ENCODE results near the gene CP. TPM values are rescaled to one million over a fixed set of nuclear protein-coding genes. Genes with fewer than 3 reads are reported as not detected.

CP gene
- polyA plus RNA-seq, 1 donor, result 0.57 TPM

- Histone ChIP-seq H3K4me1 (ENCODE audit: control insufficient read depth, insufficient read depth, low read length) (peaks cover 3% of the 10 kb centered on the region), H3K27me3 (ENCODE audit: control insufficient read depth, insufficient read depth, low read length) (no peaks in the 10 kb centered on the region)
- no CpG with 5 or more reads among the region's 3 CpGs for WGBS (ENCODE audit: insufficient coverage, low lambda C conversion rate)
Measured at GRCh38 chr3:149186721-149187120, 34.9 kb downstream of the CP start.

GRCh38 chr3:149186219-149186618, 35.4 kb downstream of the CP start:
- Histone ChIP-seq H3K4me1 (ENCODE audit: control insufficient read depth, insufficient read depth, low read length) (peaks cover 3% of the 10 kb centered on the region), H3K27me3 (ENCODE audit: control insufficient read depth, insufficient read depth, low read length) (no peaks in the 10 kb centered on the region), H3K9me3 (ENCODE audit: control insufficient read depth, low read depth, low read length) (no peaks in the 10 kb centered on the region), H3K27ac (ENCODE audit: low read length) (no peak overlapping the region), H3K36me3 (ENCODE audit: control insufficient read depth, insufficient read depth, low read length) (no peaks in the 10 kb centered on the region), H3K4me3 (ENCODE audit: low read length) (no peak overlapping the region)
- DNase-seq, result no peak
- WGBS (ENCODE audit: insufficient coverage, low lambda C conversion rate), result no CpG with 5 or more reads among the region's 2 CpGs

More at GRCh38 chr3:149186721-149187120, 34.9 kb downstream of the CP start:
- Histone ChIP-seq H3K9me3 (ENCODE audit: control insufficient read depth, low read depth, low read length) (no peaks in the 10 kb centered on the region), H3K27ac (ENCODE audit: low read length) (no peak overlapping the region), H3K4me3 (ENCODE audit: low read length) (no peak overlapping the region), H3K36me3 (ENCODE audit: control insufficient read depth, insufficient read depth, low read length) (no peaks in the 10 kb centered on the region)
- DNase-seq, result no peak

- Histone ChIP-seq H3K36me3 (ENCODE audit: control insufficient read depth, insufficient read depth, low read length) (peaks cover 2% of the 10 kb centered on the region), H3K27ac (ENCODE audit: low read length) (no peak overlapping the region), H3K4me1 (ENCODE audit: control insufficient read depth, insufficient read depth, low read length) (peaks cover 3% of the 10 kb centered on the region), H3K4me3 (ENCODE audit: low read length) (no peak overlapping the region), H3K9me3 (ENCODE audit: control insufficient read depth, low read depth, low read length) (no peaks in the 10 kb centered on the region), H3K27me3 (ENCODE audit: control insufficient read depth, insufficient read depth, low read length) (no peaks in the 10 kb centered on the region)
- no peak for DNase-seq
- WGBS (ENCODE audit: insufficient coverage, low lambda C conversion rate), result no CpG with 5 or more reads among the region's 2 CpGs
Measured at GRCh38 chr3:149181182-149181581, 40.4 kb downstream of the CP start.

- DNase-seq, result peak; percentile 11 to 27
- Histone ChIP-seq H3K27me3 (ENCODE audit: control insufficient read depth, insufficient read depth, low read length) (no peaks in the 10 kb centered on the region), H3K9me3 (ENCODE audit: control insufficient read depth, low read depth, low read length) (no peaks in the 10 kb centered on the region), H3K4me3 (ENCODE audit: low read length) (no peak overlapping the region), H3K27ac (ENCODE audit: low read length) (no peak overlapping the region), H3K4me1 (ENCODE audit: control insufficient read depth, insufficient read depth, low read length) (peaks cover 3% of the 10 kb centered on the region), H3K36me3 (ENCODE audit: control insufficient read depth, insufficient read depth, low read length) (peaks cover 2% of the 10 kb centered on the region)
- WGBS (ENCODE audit: insufficient coverage, low lambda C conversion rate), result 94% methylated on average over 3 of the region's 7 CpGs
Measured at GRCh38 chr3:149180057-149180573, 41.5 kb downstream of the CP start.

GRCh38 chr3:149179220-149179619, 42.4 kb downstream of the CP start:
- DNase-seq, result no peak
- no CpG with 5 or more reads among the region's 1 CpG for WGBS (ENCODE audit: insufficient coverage, low lambda C conversion rate)
- Histone ChIP-seq H3K27me3 (ENCODE audit: control insufficient read depth, insufficient read depth, low read length) (no peaks in the 10 kb centered on the region), H3K4me1 (ENCODE audit: control insufficient read depth, insufficient read depth, low read length) (peaks cover 3% of the 10 kb centered on the region), H3K27ac (ENCODE audit: low read length) (no peak overlapping the region), H3K4me3 (ENCODE audit: low read length) (no peak overlapping the region), H3K9me3 (ENCODE audit: control insufficient read depth, low read depth, low read length) (no peaks in the 10 kb centered on the region), H3K36me3 (ENCODE audit: control insufficient read depth, insufficient read depth, low read length) (peaks cover 3% of the 10 kb centered on the region)

- Histone ChIP-seq H3K36me3 (ENCODE audit: control insufficient read depth, insufficient read depth, low read length) (peaks cover 10% of the 10 kb centered on the region), H3K27ac (ENCODE audit: low read length) (no peak overlapping the region), H3K9me3 (ENCODE audit: control insufficient read depth, low read depth, low read length) (no peaks in the 10 kb centered on the region), H3K27me3 (ENCODE audit: control insufficient read depth, insufficient read depth, low read length) (no peaks in the 10 kb centered on the region), H3K4me3 (ENCODE audit: low read length) (no peak overlapping the region), H3K4me1 (ENCODE audit: control insufficient read depth, insufficient read depth, low read length) (no peaks in the 10 kb centered on the region)
- no peak for DNase-seq
- WGBS (ENCODE audit: insufficient coverage, low lambda C conversion rate), result no CpG with 5 or more reads among the region's 1 CpG
Measured at GRCh38 chr3:149177122-149177521, 44.5 kb downstream of the CP start.

- Histone ChIP-seq H3K9me3 (ENCODE audit: control insufficient read depth, low read depth, low read length) (no peaks in the 10 kb centered on the region), H3K36me3 (ENCODE audit: control insufficient read depth, insufficient read depth, low read length) (peaks cover 18% of the 10 kb centered on the region), H3K27me3 (ENCODE audit: control insufficient read depth, insufficient read depth, low read length) (no peaks in the 10 kb centered on the region), H3K27ac (ENCODE audit: low read length) (no peak overlapping the region), H3K4me3 (ENCODE audit: low read length) (no peak overlapping the region), H3K4me1 (ENCODE audit: control insufficient read depth, insufficient read depth, low read length) (no peaks in the 10 kb centered on the region)
- 85% methylated on average over 2 of the region's 3 CpGs for WGBS (ENCODE audit: insufficient coverage, low lambda C conversion rate)
- DNase-seq, result no peak
Measured at GRCh38 chr3:149174901-149175300, 46.7 kb downstream of the CP start.

- H3K4me3 ChIP-seq (ENCODE audit: low read length), result no peak overlapping the region
- H3K36me3 ChIP-seq (ENCODE audit: control insufficient read depth, insufficient read depth, low read length), result peaks cover 32% of the 10 kb centered on the region
- DNase-seq, result no peak
- no peak overlapping the region for H3K27ac ChIP-seq (ENCODE audit: low read length)
- no peaks in the 10 kb centered on the region for H3K27me3 ChIP-seq (ENCODE audit: control insufficient read depth, insufficient read depth, low read length)
- H3K9me3 ChIP-seq (ENCODE audit: control insufficient read depth, low read depth, low read length), result no peaks in the 10 kb centered on the region
- WGBS (ENCODE audit: insufficient coverage, low lambda C conversion rate), result 93% methylated on average over 3 of the region's 7 CpGs
- H3K4me1 ChIP-seq (ENCODE audit: control insufficient read depth, insufficient read depth, low read length), result no peaks in the 10 kb centered on the region
Measured at GRCh38 chr3:149170672-149171071, 51.0 kb downstream of the CP start.

- 100% methylated on average over 2 of the region's 2 CpGs for WGBS (ENCODE audit: insufficient coverage, low lambda C conversion rate)
- no peak for DNase-seq
- peaks cover 45% of the 10 kb centered on the region for H3K36me3 ChIP-seq (ENCODE audit: control insufficient read depth, insufficient read depth, low read length)
- no peak overlapping the region for H3K27ac ChIP-seq (ENCODE audit: low read length)
- H3K4me1 ChIP-seq (ENCODE audit: control insufficient read depth, insufficient read depth, low read length), result no peaks in the 10 kb centered on the region
- no peak overlapping the region for H3K4me3 ChIP-seq (ENCODE audit: low read length)
- H3K9me3 ChIP-seq (ENCODE audit: control insufficient read depth, low read depth, low read length), result no peaks in the 10 kb centered on the region
- no peaks in the 10 kb centered on the region for H3K27me3 ChIP-seq (ENCODE audit: control insufficient read depth, insufficient read depth, low read length)
Measured at GRCh38 chr3:149167898-149168297, 53.7 kb downstream of the CP start.

- Histone ChIP-seq H3K4me3 (ENCODE audit: low read length) (no peak overlapping the region), H3K27me3 (ENCODE audit: control insufficient read depth, insufficient read depth, low read length) (no peaks in the 10 kb centered on the region), H3K27ac (ENCODE audit: low read length) (no peak overlapping the region), H3K9me3 (ENCODE audit: control insufficient read depth, low read depth, low read length) (no peaks in the 10 kb centered on the region), H3K4me1 (ENCODE audit: control insufficient read depth, insufficient read depth, low read length) (no peaks in the 10 kb centered on the region), H3K36me3 (ENCODE audit: control insufficient read depth, insufficient read depth, low read length) (peaks cover 53% of the 10 kb centered on the region)
- DNase-seq, result no peak
- WGBS (ENCODE audit: insufficient coverage, low lambda C conversion rate), result no CpG with 5 or more reads among the region's 1 CpG
Measured at GRCh38 chr3:149163066-149163465, 58.6 kb downstream of the CP start.

GRCh38 chr3:149162007-149162406, 59.6 kb downstream of the CP start:
- H3K27ac ChIP-seq (ENCODE audit: low read length), result no peak overlapping the region
- WGBS (ENCODE audit: insufficient coverage, low lambda C conversion rate), result no CpG with 5 or more reads among the region's 2 CpGs
- no peaks in the 10 kb centered on the region for H3K4me1 ChIP-seq (ENCODE audit: control insufficient read depth, insufficient read depth, low read length)
- H3K36me3 ChIP-seq (ENCODE audit: control insufficient read depth, insufficient read depth, low read length), result peaks cover 59% of the 10 kb centered on the region
- no peaks in the 10 kb centered on the region for H3K9me3 ChIP-seq (ENCODE audit: control insufficient read depth, low read depth, low read length)
- H3K4me3 ChIP-seq (ENCODE audit: low read length), result no peak overlapping the region
- DNase-seq, result no peak
- H3K27me3 ChIP-seq (ENCODE audit: control insufficient read depth, insufficient read depth, low read length), result no peaks in the 10 kb centered on the region

Measured in large intestine (tissue), 3 donors.